Tibial nerve (tissue), 4 donors: Measurements from ENCODE around the gene SLC22A3.

Experiments used
- EP300 ChIP-seq, 2 donors: sonication (generic); formaldehyde crosslinking; IDR thresholded peaks; one replicate each; pipeline ENCODE4 v1.6.1; 2017; ENCODE audit warnings: antibody characterized with exemption in 2 of 2, mild to moderate bottlenecking in 1 of 2
- POLR2A ChIP-seq, 2 donors: fragments of 450-650 bp; IDR thresholded peaks; one replicate each; pipeline ENCODE4 v1.6.1; 2017; ENCODE audit warnings: antibody characterized with exemption in 2 of 2, mild to moderate bottlenecking in 2 of 2, moderate library complexity in 2 of 2
- TF ChIP-seq, protein P1 (sequence below), 5 experiments: fragments of 200-600 bp in 3 of 5; fragments of 450-650 bp in 2 of 5; sonication (generic) in 3 of 5; IDR thresholded peaks; one replicate each; pipeline ENCODE4 v1.5.1; 2016 to 2019; ENCODE audit warnings: antibody characterized with exemption in 5 of 5, mild to moderate bottlenecking in 3 of 5, moderate library complexity in 2 of 5

DNA sequence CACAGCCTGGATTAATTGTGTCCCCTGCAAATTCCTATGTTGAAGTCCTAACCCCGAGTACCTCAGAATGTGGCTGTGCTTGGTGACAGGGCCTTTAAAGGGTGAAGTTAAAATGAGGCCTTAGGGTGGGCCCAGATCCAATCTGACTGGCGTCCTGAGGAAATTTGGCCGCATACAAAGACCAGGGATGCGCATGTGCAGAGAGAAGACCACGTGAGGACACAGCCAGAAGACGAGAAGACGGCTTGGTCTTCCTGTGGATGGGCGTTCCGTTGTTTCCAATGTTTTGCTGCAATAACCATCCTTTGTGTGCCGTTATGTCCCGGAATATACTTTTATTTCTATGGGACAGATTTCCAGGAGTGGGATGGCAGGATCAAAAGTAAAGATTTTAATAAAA is 48.6 kb upstream of the SLC22A3 start:
- TF ChIP-seq POLR2A (IDR thresholded peaks at IDR 0.05) (no peak), EP300 (IDR thresholded peaks at IDR 0.05) (no peak)
- TF ChIP-seq, protein P1, sequence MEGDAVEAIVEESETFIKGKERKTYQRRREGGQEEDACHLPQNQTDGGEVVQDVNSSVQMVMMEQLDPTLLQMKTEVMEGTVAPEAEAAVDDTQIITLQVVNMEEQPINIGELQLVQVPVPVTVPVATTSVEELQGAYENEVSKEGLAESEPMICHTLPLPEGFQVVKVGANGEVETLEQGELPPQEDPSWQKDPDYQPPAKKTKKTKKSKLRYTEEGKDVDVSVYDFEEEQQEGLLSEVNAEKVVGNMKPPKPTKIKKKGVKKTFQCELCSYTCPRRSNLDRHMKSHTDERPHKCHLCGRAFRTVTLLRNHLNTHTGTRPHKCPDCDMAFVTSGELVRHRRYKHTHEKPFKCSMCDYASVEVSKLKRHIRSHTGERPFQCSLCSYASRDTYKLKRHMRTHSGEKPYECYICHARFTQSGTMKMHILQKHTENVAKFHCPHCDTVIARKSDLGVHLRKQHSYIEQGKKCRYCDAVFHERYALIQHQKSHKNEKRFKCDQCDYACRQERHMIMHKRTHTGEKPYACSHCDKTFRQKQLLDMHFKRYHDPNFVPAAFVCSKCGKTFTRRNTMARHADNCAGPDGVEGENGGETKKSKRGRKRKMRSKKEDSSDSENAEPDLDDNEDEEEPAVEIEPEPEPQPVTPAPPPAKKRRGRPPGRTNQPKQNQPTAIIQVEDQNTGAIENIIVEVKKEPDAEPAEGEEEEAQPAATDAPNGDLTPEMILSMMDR (IDR thresholded peaks at IDR 0.05) = no peak
